SK-N-SH (cell line): ENCODE measurements around the gene FCHO2. TPM values are rescaled to one million over a fixed set of nuclear protein-coding genes. Genes with fewer than 3 reads are reported as not detected.

Experiments
- CTCF ChIA-PET: fragments of 300-600, 350-600 bp; formaldehyde crosslinking; extraction: SDS; loops from one replicate; lab custom pipeline; 2021; lab: Yijun Ruan, JAX
- POLR2A ChIA-PET: fragments of 350-600 bp; sonication (Branson Sonifier 250); formaldehyde crosslinking; extraction: SDS; loops from one replicate; lab custom pipeline; 2020; ENCODE audit warnings: antibody characterized with exemption, inconsistent platforms; lab: Yijun Ruan, JAX
- DNase-seq: peaks from one replicate; pipeline ENCODE4 v3.0.0; 2012
- H2AFZ ChIP-seq: fragments of 200-600 bp; sonication (generic); 2 replicates; pipeline ENCODE4 v1.8.1; 2016; ENCODE audit warnings: antibody characterized with exemption, mild to moderate bottlenecking, low read depth
- H3F3A ChIP-seq: fragments of 200-600 bp; sonication (generic); replicated peaks from 2 replicates; pipeline ENCODE3; 2016; ENCODE audit warnings: antibody characterized with exemption, mild to moderate bottlenecking; ENCODE audit not compliant: insufficient read depth
- H3K27ac ChIP-seq, 2 experiments: fragments of 200-500 bp in 1 of 2; fragments of 200-600 bp in 1 of 2; sonication (Bioruptor generic) in 1 of 2; sonication (generic), shearing (Covaris generic) in 1 of 2; 2 replicates each; pipeline versions ENCODE4 v1.5.1 to v1.6.1; 2014 to 2016; ENCODE audit warnings: low read depth in 2 of 2, inconsistent platforms in 1 of 2, low read length in 1 of 2, mild to moderate bottlenecking in 1 of 2, mixed read lengths in 1 of 2
- H3K27me3 ChIP-seq: fragments of 200-600 bp; sonication (generic), shearing (Covaris generic); 2 replicates; pipeline ENCODE4 v1.6.1; 2016; ENCODE audit warnings: mixed run types; ENCODE audit not compliant: insufficient read depth
- H3K36me3 ChIP-seq, 2 experiments: fragments of 200-500 bp in 1 of 2; fragments of 200-600 bp in 1 of 2; sonication (Bioruptor generic) in 1 of 2; sonication (generic) in 1 of 2; replicated peaks in 1 of 2; 2 replicates each; pipeline versions ENCODE3 to v1.5.1; 2014 to 2016; ENCODE audit warnings: low read length in 1 of 2, mild to moderate bottlenecking in 1 of 2; ENCODE audit not compliant: insufficient read depth in 2 of 2, control insufficient read depth in 1 of 2
- H3K4me1 ChIP-seq, 2 experiments: fragments of 200-500 bp in 1 of 2; fragments of 200-600 bp in 1 of 2; sonication (Bioruptor generic) in 1 of 2; sonication (generic), shearing (Covaris generic) in 1 of 2; 2 replicates each; pipeline versions ENCODE4 v1.5.1 to v1.6.1; 2014 to 2016; ENCODE audit warnings: low read depth in 1 of 2, low read length in 1 of 2, mixed run types in 1 of 2; ENCODE audit not compliant: insufficient read depth in 2 of 2, control insufficient read depth in 1 of 2
- H3K4me2 ChIP-seq: fragments of 200-600 bp; sonication (generic), shearing (Covaris generic); 2 replicates; pipeline ENCODE4 v1.6.1; 2017; ENCODE audit warnings: mixed run types
- H3K4me3 ChIP-seq, 2 experiments: fragments of 200-500 bp in 1 of 2; fragments of 200-600 bp in 1 of 2; sonication (Bioruptor generic) in 1 of 2; sonication (generic), shearing (Covaris generic) in 1 of 2; 2 replicates each; pipeline versions ENCODE4 v1.5.1 to v1.8.1; 2014 to 2016; ENCODE audit warnings: low read depth in 2 of 2, inconsistent platforms in 1 of 2, low read length in 1 of 2, mild to moderate bottlenecking in 1 of 2, mixed read lengths in 1 of 2, moderate library complexity in 1 of 2
- H3K79me2 ChIP-seq: fragments of 200-600 bp; sonication (generic); 2 replicates; pipeline ENCODE4 v1.8.1; 2017; ENCODE audit warnings: mild to moderate bottlenecking; ENCODE audit not compliant: insufficient read depth
- H3K9ac ChIP-seq: fragments of 200-600 bp; sonication (generic); 2 replicates; pipeline ENCODE4 v1.6.1; 2017; ENCODE audit warnings: mixed run types
- H3K9me2 ChIP-seq: fragments of 200-600 bp; sonication (generic); 2 replicates; pipeline ENCODE4 v1.6.1; 2017; ENCODE audit warnings: mixed run types
- H3K9me3 ChIP-seq: fragments of 200-600 bp; sonication (generic); 2 replicates; pipeline ENCODE4 v1.6.1; 2017; ENCODE audit warnings: mixed run types, mild to moderate bottlenecking, moderate library complexity
- H4K20me1 ChIP-seq: fragments of 200-600 bp; sonication (generic); 2 replicates; pipeline ENCODE4 v1.6.1; 2017; ENCODE audit warnings: mild to moderate bottlenecking, mixed run types; ENCODE audit not compliant: insufficient read depth
- CHD2 ChIP-seq: fragments of 150-350 bp; IDR thresholded peaks from 2 replicates; pipeline ENCODE4 v1.6.1; 2018; ENCODE audit warnings: low read length; ENCODE audit not compliant: partially characterized antibody
- ELF1 ChIP-seq: IDR thresholded peaks from 2 replicates; pipeline ENCODE4 v1.4.0; 2012
- EP300 ChIP-seq, 2 experiments: IDR thresholded peaks; 2 replicates each; pipeline versions ENCODE4 v1.4.0 to v1.6.1; 2012; ENCODE audit warnings: borderline replicate concordance in 1 of 2, low read depth in 1 of 2, low read length in 1 of 2
- EZH2phosphoT487 ChIP-seq: fragments of 200-600 bp; sonication (generic); IDR thresholded peaks from 2 replicates; pipeline ENCODE4 v1.6.1; 2017; ENCODE audit warnings: low read depth, mixed run types, mild to moderate bottlenecking, antibody characterized with exemption, moderate library complexity, borderline replicate concordance
- FOSL2 ChIP-seq: IDR thresholded peaks from 2 replicates; pipeline ENCODE4 v1.4.0; 2012; ENCODE audit warnings: low read depth, mild to moderate bottlenecking, moderate library complexity, borderline replicate concordance
- FOXM1 ChIP-seq: IDR thresholded peaks from 2 replicates; pipeline ENCODE4 v1.4.0; 2012; ENCODE audit warnings: low read depth, mild to moderate bottlenecking
- GABPA ChIP-seq: IDR thresholded peaks from 2 replicates; pipeline ENCODE4 v1.4.0; 2012; ENCODE audit warnings: low read depth, mild to moderate bottlenecking
- JUND ChIP-seq: IDR thresholded peaks from 2 replicates; pipeline ENCODE4 v1.4.0; 2012
- MXI1 ChIP-seq: IDR thresholded peaks from 2 replicates; pipeline ENCODE4 v1.6.1; 2012; ENCODE audit warnings: mild to moderate bottlenecking, low read depth, low read length, improper control_type of control experiment
- NFIC ChIP-seq: IDR thresholded peaks from 2 replicates; pipeline ENCODE4 v1.4.0; 2012; ENCODE audit warnings: borderline replicate concordance
- POLR2AphosphoS5 ChIP-seq: IDR thresholded peaks from 2 replicates; pipeline ENCODE4 v1.6.1; 2012; ENCODE audit warnings: low read depth, low read length
- RAD21 ChIP-seq: IDR thresholded peaks from 2 replicates; pipeline ENCODE4 v1.6.1; 2012; ENCODE audit warnings: mild to moderate bottlenecking, low read length
- RCOR1 ChIP-seq: fragments of 150-350 bp; IDR thresholded peaks from 2 replicates; pipeline ENCODE4 v1.6.1; 2017; ENCODE audit warnings: antibody characterized with exemption, low read length
- RFX5 ChIP-seq: IDR thresholded peaks from 2 replicates; pipeline ENCODE4 v1.6.1; 2012; ENCODE audit warnings: mild to moderate bottlenecking, improper control_type of control experiment, low read length
- TCF12 ChIP-seq: IDR thresholded peaks from 2 replicates; pipeline ENCODE4 v1.4.0; 2012
- YY1 ChIP-seq: IDR thresholded peaks from 2 replicates; pipeline ENCODE4 v1.4.0; 2012; ENCODE audit warnings: low read depth, mild to moderate bottlenecking
- WGBS: methylation state at CpG from one replicate; pipeline ENCODE4 v1.1.6; 2017; ENCODE audit warnings: low lambda C conversion rate; 5-methylcytosine and 5-hydroxymethylcytosine counted together
- polyA plus RNA-seq, 3 experiments: library from polyadenylated mRNA; depleted of rRNA; stranded (reverse); fragments of >200 nt; gene quantifications; 2 replicates each; pipeline ENCODE4 v1.2.3, GENCODE V29; 2012
- TF ChIP-seq, protein P1 (sequence below): fragments of 150-350 bp; IDR thresholded peaks from 2 replicates; pipeline ENCODE4 v1.6.1; 2017; ENCODE audit warnings: antibody characterized with exemption, low read length, low read depth, borderline replicate concordance
- TF ChIP-seq, protein P2 (sequence below): IDR thresholded peaks from 2 replicates; pipeline ENCODE4 v1.4.0; 2012; ENCODE audit warnings: low read depth, borderline replicate concordance
- TF ChIP-seq, protein P3 (sequence below): IDR thresholded peaks from 2 replicates; pipeline ENCODE4 v1.4.0; 2012; ENCODE audit warnings: low read depth, borderline replicate concordance

The FCHO2 gene
- polyA plus RNA-seq, 1 of the 3 experiments (the other 2 are of a cell fraction): 5.2 TPM

GRCh38 chr5:73061593-73061992 is 105.8 kb downstream of the FCHO2 start:
- Histone ChIP-seq H2AFZ (no peak overlapping the region), H3K4me1 (no peaks in the 10 kb centered on the region), H3F3A (peaks cover 5% of the 10 kb centered on the region), H3K27ac (no peak overlapping the region)
- TF ChIP-seq FOXM1 (no peak), CHD2 (no peak)
- TF ChIP-seq, all 33 proteins: peak for 0
- Histone ChIP-seq H3K79me2 (no peaks in the 10 kb centered on the region), H3K9me3 (no peaks in the 10 kb centered on the region), H3K9me2 (no peaks in the 10 kb centered on the region), H3K36me3 (peaks cover 18 to 32% of the 10 kb centered on the region in 2 experiments), H4K20me1 (no peaks in the 10 kb centered on the region), H3K27me3 (no peaks in the 10 kb centered on the region), H3K4me2 (no peak overlapping the region), H3K4me3 (no peak overlapping the region), H3K9ac (no peak overlapping the region)
- no peak for DNase-seq
- WGBS: 97% methylated on average over 2 of the region's 2 CpGs
- CTCF ChIA-PET: interaction anchor here (0.8 to 1.4 kb wide), 2 partner anchors 105 to 140 kb away, joined by 3 to 6 read pairs; partner anchors contain the start of gene FCHO2
- POLR2A ChIA-PET: no interaction called here

GRCh38 chr5:73066466-73066865 is 110.6 kb downstream of the FCHO2 start:
- Histone ChIP-seq H3F3A (peaks cover 6% of the 10 kb centered on the region), H2AFZ (no peak overlapping the region), H3K9ac (no peak overlapping the region), H3K9me3 (no peaks in the 10 kb centered on the region), H3K36me3 (peaks cover 37 to 39% of the 10 kb centered on the region in 2 experiments), H3K4me1 (no peaks in the 10 kb centered on the region), H3K4me3 (no peak overlapping the region), H4K20me1 (no peaks in the 10 kb centered on the region), H3K9me2 (no peaks in the 10 kb centered on the region), H3K27me3 (no peaks in the 10 kb centered on the region), H3K27ac (no peak overlapping the region), H3K4me2 (no peak overlapping the region), H3K79me2 (no peaks in the 10 kb centered on the region)
- ChIA-PET POLR2A (no interaction called here), CTCF (interaction anchor here (1.0 kb wide), 1 partner anchor 12 kb away, joined by 3 read pairs; no protein-coding TSS in a partner anchor)
- TF ChIP-seq, protein P1, sequence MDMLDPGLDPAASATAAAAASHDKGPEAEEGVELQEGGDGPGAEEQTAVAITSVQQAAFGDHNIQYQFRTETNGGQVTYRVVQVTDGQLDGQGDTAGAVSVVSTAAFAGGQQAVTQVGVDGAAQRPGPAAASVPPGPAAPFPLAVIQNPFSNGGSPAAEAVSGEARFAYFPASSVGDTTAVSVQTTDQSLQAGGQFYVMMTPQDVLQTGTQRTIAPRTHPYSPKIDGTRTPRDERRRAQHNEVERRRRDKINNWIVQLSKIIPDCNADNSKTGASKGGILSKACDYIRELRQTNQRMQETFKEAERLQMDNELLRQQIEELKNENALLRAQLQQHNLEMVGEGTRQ: no peak
- TF ChIP-seq TCF12: peak; percentile 69
- peak; percentile 5; the same call in 1 of the 2 replicates for TF ChIP-seq FOSL2
- TF ChIP-seq RFX5: no peak
- TF ChIP-seq RCOR1: no peak
- TF ChIP-seq NFIC: no peak
- TF ChIP-seq MXI1: no peak
- DNase-seq: no peak
- 76% methylated on average over 2 of the region's 2 CpGs for WGBS

DNA sequence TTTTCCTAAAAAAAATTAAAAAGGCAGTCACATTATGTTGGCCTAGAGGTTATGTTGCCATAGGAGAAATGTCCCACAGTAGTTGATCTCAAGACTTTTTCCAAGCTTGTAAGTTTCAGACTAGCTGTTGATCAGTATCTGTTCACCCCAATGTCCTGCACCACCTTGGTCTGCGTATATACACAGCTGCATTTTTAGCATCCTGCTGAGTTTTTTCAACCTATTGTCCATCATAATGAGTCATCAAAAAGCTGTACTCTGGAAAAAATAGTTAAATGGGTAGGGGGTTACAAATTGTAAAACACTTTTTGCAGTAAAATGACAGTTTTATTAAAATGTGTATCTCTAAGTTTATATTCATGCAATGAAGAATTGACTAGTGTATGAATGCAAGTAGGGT is 111.4 kb downstream of the FCHO2 start:
- CTCF ChIA-PET: interaction anchor here (1.0 kb wide), 1 partner anchor 11 kb away, joined by 3 read pairs; no protein-coding TSS in a partner anchor
- H3K27ac ChIP-seq: no peak overlapping the region
- POLR2A ChIA-PET: no interaction called here
- TF ChIP-seq YY1 (no peak), GABPA (no peak), EP300 (IDR thresholded peaks at IDR 0.05; ENCODE audit: borderline replicate concordance in 1 of 2, low read depth in 1 of 2, low read length in 1 of 2) (no peak), FOXM1 (no peak), RCOR1 (no peak), EZH2phosphoT487 (no peak), POLR2AphosphoS5 (no peak), ELF1 (no peak), CHD2 (no peak), TCF12 (no peak), NFIC (no peak), FOSL2 (no peak), MXI1 (no peak), RAD21 (no peak), JUND (no peak)
- TF ChIP-seq, protein P2, sequence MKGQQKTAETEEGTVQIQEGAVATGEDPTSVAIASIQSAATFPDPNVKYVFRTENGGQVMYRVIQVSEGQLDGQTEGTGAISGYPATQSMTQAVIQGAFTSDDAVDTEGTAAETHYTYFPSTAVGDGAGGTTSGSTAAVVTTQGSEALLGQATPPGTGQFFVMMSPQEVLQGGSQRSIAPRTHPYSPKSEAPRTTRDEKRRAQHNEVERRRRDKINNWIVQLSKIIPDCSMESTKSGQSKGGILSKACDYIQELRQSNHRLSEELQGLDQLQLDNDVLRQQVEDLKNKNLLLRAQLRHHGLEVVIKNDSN: no peak
- TF ChIP-seq, protein P3, sequence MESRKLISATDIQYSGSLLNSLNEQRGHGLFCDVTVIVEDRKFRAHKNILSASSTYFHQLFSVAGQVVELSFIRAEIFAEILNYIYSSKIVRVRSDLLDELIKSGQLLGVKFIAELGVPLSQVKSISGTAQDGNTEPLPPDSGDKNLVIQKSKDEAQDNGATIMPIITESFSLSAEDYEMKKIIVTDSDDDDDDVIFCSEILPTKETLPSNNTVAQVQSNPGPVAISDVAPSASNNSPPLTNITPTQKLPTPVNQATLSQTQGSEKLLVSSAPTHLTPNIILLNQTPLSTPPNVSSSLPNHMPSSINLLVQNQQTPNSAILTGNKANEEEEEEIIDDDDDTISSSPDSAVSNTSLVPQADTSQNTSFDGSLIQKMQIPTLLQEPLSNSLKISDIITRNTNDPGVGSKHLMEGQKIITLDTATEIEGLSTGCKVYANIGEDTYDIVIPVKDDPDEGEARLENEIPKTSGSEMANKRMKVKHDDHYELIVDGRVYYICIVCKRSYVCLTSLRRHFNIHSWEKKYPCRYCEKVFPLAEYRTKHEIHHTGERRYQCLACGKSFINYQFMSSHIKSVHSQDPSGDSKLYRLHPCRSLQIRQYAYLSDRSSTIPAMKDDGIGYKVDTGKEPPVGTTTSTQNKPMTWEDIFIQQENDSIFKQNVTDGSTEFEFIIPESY: no peak

More for the DNA sequence above, 111.4 kb downstream of the FCHO2 start:
- Histone ChIP-seq H3K4me2 (no peak overlapping the region), H3K9me3 (no peaks in the 10 kb centered on the region), H3K27me3 (no peaks in the 10 kb centered on the region), H3K79me2 (no peaks in the 10 kb centered on the region), H3K4me3 (no peak overlapping the region), H4K20me1 (no peaks in the 10 kb centered on the region), H3K9ac (no peak overlapping the region), H2AFZ (no peak overlapping the region), H3K9me2 (no peaks in the 10 kb centered on the region), H3F3A (peaks cover 6% of the 10 kb centered on the region), H3K36me3 (peaks cover 34 to 44% of the 10 kb centered on the region in 2 experiments), H3K4me1 (no peaks in the 10 kb centered on the region)
- no peak for DNase-seq
- WGBS: 86% methylated on average over 1 of the region's 1 CpG
